ENCODE results near the gene FAF1.

DNA sequence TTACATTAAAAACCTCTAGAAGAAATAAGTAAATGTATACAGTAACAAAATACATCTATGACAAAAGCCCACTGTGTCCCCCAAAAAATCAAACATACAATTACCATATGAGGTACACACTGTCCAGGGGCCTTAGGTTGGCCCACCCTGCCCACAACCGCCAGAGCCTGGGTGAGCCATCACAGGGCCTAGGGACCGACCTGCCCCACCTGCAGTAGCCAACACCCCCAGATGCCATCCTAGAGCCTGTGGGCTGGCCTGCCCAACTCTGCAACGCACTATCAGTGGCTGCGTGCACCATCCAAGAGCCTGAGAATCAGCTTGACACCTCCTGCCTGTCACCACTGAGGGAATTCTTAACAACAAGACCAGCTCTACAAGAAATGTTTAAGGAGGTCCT is 39.0 kb downstream of the FAF1 start:
- TF ChIP-seq, protein P1, sequence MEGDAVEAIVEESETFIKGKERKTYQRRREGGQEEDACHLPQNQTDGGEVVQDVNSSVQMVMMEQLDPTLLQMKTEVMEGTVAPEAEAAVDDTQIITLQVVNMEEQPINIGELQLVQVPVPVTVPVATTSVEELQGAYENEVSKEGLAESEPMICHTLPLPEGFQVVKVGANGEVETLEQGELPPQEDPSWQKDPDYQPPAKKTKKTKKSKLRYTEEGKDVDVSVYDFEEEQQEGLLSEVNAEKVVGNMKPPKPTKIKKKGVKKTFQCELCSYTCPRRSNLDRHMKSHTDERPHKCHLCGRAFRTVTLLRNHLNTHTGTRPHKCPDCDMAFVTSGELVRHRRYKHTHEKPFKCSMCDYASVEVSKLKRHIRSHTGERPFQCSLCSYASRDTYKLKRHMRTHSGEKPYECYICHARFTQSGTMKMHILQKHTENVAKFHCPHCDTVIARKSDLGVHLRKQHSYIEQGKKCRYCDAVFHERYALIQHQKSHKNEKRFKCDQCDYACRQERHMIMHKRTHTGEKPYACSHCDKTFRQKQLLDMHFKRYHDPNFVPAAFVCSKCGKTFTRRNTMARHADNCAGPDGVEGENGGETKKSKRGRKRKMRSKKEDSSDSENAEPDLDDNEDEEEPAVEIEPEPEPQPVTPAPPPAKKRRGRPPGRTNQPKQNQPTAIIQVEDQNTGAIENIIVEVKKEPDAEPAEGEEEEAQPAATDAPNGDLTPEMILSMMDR (tag by site-specific recombination; IDR thresholded peaks at IDR 0.05) = no peak
- TF ChIP-seq, protein P2, sequence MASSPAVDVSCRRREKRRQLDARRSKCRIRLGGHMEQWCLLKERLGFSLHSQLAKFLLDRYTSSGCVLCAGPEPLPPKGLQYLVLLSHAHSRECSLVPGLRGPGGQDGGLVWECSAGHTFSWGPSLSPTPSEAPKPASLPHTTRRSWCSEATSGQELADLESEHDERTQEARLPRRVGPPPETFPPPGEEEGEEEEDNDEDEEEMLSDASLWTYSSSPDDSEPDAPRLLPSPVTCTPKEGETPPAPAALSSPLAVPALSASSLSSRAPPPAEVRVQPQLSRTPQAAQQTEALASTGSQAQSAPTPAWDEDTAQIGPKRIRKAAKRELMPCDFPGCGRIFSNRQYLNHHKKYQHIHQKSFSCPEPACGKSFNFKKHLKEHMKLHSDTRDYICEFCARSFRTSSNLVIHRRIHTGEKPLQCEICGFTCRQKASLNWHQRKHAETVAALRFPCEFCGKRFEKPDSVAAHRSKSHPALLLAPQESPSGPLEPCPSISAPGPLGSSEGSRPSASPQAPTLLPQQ (tag by site-specific recombination; IDR thresholded peaks at IDR 0.05) = no peak
- no peak for TF ChIP-seq KLF8 (tag by site-specific recombination; IDR thresholded peaks at IDR 0.05)
- TF ChIP-seq GLI4 (tag by site-specific recombination; IDR thresholded peaks at IDR 0.05) = no peak
- TF ChIP-seq, protein P3, sequence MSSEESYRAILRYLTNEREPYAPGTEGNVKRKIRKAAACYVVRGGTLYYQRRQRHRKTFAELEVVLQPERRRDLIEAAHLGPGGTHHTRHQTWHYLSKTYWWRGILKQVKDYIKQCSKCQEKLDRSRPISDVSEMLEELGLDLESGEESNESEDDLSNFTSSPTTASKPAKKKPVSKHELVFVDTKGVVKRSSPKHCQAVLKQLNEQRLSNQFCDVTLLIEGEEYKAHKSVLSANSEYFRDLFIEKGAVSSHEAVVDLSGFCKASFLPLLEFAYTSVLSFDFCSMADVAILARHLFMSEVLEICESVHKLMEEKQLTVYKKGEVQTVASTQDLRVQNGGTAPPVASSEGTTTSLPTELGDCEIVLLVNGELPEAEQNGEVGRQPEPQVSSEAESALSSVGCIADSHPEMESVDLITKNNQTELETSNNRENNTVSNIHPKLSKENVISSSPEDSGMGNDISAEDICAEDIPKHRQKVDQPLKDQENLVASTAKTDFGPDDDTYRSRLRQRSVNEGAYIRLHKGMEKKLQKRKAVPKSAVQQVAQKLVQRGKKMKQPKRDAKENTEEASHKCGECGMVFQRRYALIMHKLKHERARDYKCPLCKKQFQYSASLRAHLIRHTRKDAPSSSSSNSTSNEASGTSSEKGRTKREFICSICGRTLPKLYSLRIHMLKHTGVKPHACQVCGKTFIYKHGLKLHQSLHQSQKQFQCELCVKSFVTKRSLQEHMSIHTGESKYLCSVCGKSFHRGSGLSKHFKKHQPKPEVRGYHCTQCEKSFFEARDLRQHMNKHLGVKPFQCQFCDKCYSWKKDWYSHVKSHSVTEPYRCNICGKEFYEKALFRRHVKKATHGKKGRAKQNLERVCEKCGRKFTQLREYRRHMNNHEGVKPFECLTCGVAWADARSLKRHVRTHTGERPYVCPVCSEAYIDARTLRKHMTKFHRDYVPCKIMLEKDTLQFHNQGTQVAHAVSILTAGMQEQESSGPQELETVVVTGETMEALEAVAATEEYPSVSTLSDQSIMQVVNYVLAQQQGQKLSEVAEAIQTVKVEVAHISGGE (tag by site-specific recombination; conservative IDR thresholded peaks at IDR 0.05; ENCODE audit: low read depth) = no peak
- TF ChIP-seq, protein P4, sequence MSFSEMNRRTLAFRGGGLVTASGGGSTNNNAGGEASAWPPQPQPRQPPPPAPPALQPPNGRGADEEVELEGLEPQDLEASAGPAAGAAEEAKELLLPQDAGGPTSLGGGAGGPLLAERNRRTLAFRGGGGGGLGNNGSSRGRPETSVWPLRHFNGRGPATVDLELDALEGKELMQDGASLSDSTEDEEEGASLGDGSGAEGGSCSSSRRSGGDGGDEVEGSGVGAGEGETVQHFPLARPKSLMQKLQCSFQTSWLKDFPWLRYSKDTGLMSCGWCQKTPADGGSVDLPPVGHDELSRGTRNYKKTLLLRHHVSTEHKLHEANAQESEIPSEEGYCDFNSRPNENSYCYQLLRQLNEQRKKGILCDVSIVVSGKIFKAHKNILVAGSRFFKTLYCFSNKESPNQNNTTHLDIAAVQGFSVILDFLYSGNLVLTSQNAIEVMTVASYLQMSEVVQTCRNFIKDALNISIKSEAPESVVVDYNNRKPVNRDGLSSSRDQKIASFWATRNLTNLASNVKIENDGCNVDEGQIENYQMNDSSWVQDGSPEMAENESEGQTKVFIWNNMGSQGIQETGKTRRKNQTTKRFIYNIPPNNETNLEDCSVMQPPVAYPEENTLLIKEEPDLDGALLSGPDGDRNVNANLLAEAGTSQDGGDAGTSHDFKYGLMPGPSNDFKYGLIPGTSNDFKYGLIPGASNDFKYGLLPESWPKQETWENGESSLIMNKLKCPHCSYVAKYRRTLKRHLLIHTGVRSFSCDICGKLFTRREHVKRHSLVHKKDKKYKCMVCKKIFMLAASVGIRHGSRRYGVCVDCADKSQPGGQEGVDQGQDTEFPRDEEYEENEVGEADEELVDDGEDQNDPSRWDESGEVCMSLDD (tag by site-specific recombination; IDR thresholded peaks at IDR 0.05) = no peak
- TF ChIP-seq ZNF423 (tag by site-specific recombination; IDR thresholded peaks at IDR 0.05) = no peak

Measured in HEK293 (cell line).